Gastrocnemius medialis (tissue), 4 donors: ENCODE measurements around the gene NOTCH4. TPM values are rescaled to one million over a fixed set of nuclear protein-coding genes. Genes with fewer than 3 reads are reported as not detected.

Source experiments
- ATAC-seq, 2 donors: fragments of 150-250 bp; one replicate each; pipeline ENCODE4 v1.9.1; 2016
- DNase-seq, 2 donors: peaks; one replicate each; pipeline ENCODE4 v3.0.0-alpha.2; 2019
- H3K27ac ChIP-seq, 4 donors: fragments of 200-600 bp; sonication (generic); 1 replicate in 1 of 4; 2 replicates in 3 of 4; pipeline ENCODE4 v1.5.1; 2016 to 2018; ENCODE audit warnings: mild to moderate bottlenecking in 2 of 4, moderate library complexity in 1 of 4
- H3K27me3 ChIP-seq, 3 donors: fragments of 200-600 bp; sonication (generic) in 2 of 3; 1 replicate in 1 of 3; 2 replicates in 2 of 3; pipeline versions ENCODE4 v1.5.1 to v1.6.0; 2016 to 2019; ENCODE audit warnings: mild to moderate bottlenecking in 1 of 3, moderate library complexity in 1 of 3
- H3K36me3 ChIP-seq, 2 donors: fragments of 200-600 bp; sonication (generic) in 1 of 2; one replicate each; pipeline ENCODE4 v1.5.1; 2017 to 2018
- H3K4me1 ChIP-seq, 2 donors: fragments of 200-600 bp; sonication (generic) in 1 of 2; one replicate each; pipeline ENCODE4 v1.5.1; 2016 to 2017; ENCODE audit warnings: mild to moderate bottlenecking in 2 of 2
- H3K4me3 ChIP-seq, 4 donors: fragments of 200-600 bp; sonication (generic) in 3 of 4; 1 replicate in 1 of 4; 2 replicates in 3 of 4; pipeline ENCODE4 v1.5.1; 2016 to 2019; ENCODE audit warnings: mild to moderate bottlenecking in 2 of 4
- H3K9me3 ChIP-seq, 3 donors: fragments of 200-600 bp; sonication (generic) in 2 of 3; 1 replicate in 1 of 3; 2 replicates in 2 of 3; pipeline ENCODE4 v1.5.1; 2016 to 2019
- CTCF ChIP-seq, 5 experiments: fragments of 450-650 bp in 3 of 5; fragments of 200-600 bp in 2 of 5; sonication (generic) in 2 of 5; IDR thresholded peaks in 4 of 5; conservative IDR thresholded peaks in 1 of 5; 1 replicate in 4 of 5; 2 replicates in 1 of 5; pipeline ENCODE4 v1.5.1; 2016 to 2019; ENCODE audit warnings: antibody characterized with exemption in 5 of 5, mild to moderate bottlenecking in 3 of 5, moderate library complexity in 3 of 5
- POLR2A ChIP-seq, 2 donors: fragments of 450-650 bp; IDR thresholded peaks; one replicate each; pipeline ENCODE4 v1.6.1; 2017; ENCODE audit warnings: antibody characterized with exemption in 2 of 2, mild to moderate bottlenecking in 2 of 2, moderate library complexity in 2 of 2
- in situ Hi-C, 4 donors: fragments of 200-750 bp; cut with MboI; loops; one replicate each; pipeline versions ENCODE4 v1.15.0 to v1.8.0; 2017; ENCODE audit warnings: low sequenced_read_pairs in 4 of 4
- intact Hi-C: fragments of 100-400 bp; cut with DNase I; formaldehyde crosslinking; loops from one replicate; pipeline ENCODE4 v1.15.1; 2023; ENCODE audit warnings: low total_unique reads
- total RNA-seq, 4 donors: library from RNA; depleted of rRNA; stranded (reverse); fragments of >200 nt; gene quantifications; one replicate each; pipeline versions ENCODE4 v1.1.0 to v1.2.3, GENCODE V29; 2016

NOTCH4 gene
- total RNA-seq, 4 donors from 2014 or later = 6.8 to 21.1 (median 14.8) TPM

GRCh38 chr6:32210191-32210601, 13.7 kb downstream of the NOTCH4 start:
- Histone ChIP-seq H3K27ac (no peak overlapping the region), H3K27me3 (no peaks in the 10 kb centered on the region), H3K4me1 (no peaks in the 10 kb centered on the region), H3K9me3 (no peaks in the 10 kb centered on the region), H3K4me3 (no peak overlapping the region), H3K36me3 (no peaks in the 10 kb centered on the region)
- TF ChIP-seq CTCF (IDR thresholded peaks at IDR 0.05 in 4 of 5, conservative IDR thresholded peaks at IDR 0.05 in 1 of 5) (no peak), POLR2A (IDR thresholded peaks at IDR 0.05) (no peak)
- in situ Hi-C loops = no loop called here
- ATAC-seq = no peak
- intact Hi-C loops = no loop called here
- no peak for DNase-seq

- ATAC-seq = no peak
- intact Hi-C loops = no loop called here
These were observed 14.9 kb downstream of the NOTCH4 start for GRCh38 chr6:32208996-32209395.

GRCh38 chr6:32204268-32204715, 19.6 kb downstream of the NOTCH4 start:
- TF ChIP-seq CTCF (IDR thresholded peaks at IDR 0.05 in 4 of 5, conservative IDR thresholded peaks at IDR 0.05 in 1 of 5) (no peak), POLR2A (IDR thresholded peaks at IDR 0.05) (no peak)
- intact Hi-C loops (no loop called here), in situ Hi-C loops (no loop called here)
- ATAC-seq (no peak), DNase-seq (no peak)
- Histone ChIP-seq H3K9me3 (no peaks in the 10 kb centered on the region), H3K4me3 (no peak overlapping the region), H3K27me3 (peaks cover 0 to 11% (median 10%) of the 10 kb centered on the region in 3 donors), H3K4me1 (no peaks in the 10 kb centered on the region), H3K27ac (no peak overlapping the region), H3K36me3 (no peaks in the 10 kb centered on the region)

More at GRCh38 chr6:32208996-32209395, 14.9 kb downstream of the NOTCH4 start:
- TF ChIP-seq POLR2A (IDR thresholded peaks at IDR 0.05) (no peak), CTCF (IDR thresholded peaks at IDR 0.05 in 4 of 5, conservative IDR thresholded peaks at IDR 0.05 in 1 of 5) (no peak)
- no peaks in the 10 kb centered on the region for H3K36me3 ChIP-seq
- no peaks in the 10 kb centered on the region for H3K9me3 ChIP-seq
- no peak overlapping the region for H3K4me3 ChIP-seq
- no peaks in the 10 kb centered on the region for H3K27me3 ChIP-seq
- no peak overlapping the region for H3K27ac ChIP-seq
- in situ Hi-C loops = no loop called here
- H3K4me1 ChIP-seq = no peaks in the 10 kb centered on the region
- no peak for DNase-seq

GRCh38 chr6:32203426-32204267, 20.2 kb downstream of the NOTCH4 start:
- Histone ChIP-seq H3K4me1 (no peaks in the 10 kb centered on the region), H3K9me3 (no peaks in the 10 kb centered on the region), H3K36me3 (no peaks in the 10 kb centered on the region), H3K27me3 (peaks cover 0 to 11% (median 10%) of the 10 kb centered on the region in 3 donors), H3K4me3 (no peak overlapping the region), H3K27ac (no peak overlapping the region)
- no peak for DNase-seq
- intact Hi-C loops = no loop called here
- ATAC-seq = no peak
- in situ Hi-C loops = no loop called here
- no peak for TF ChIP-seq CTCF (IDR thresholded peaks at IDR 0.05 in 4 of 5, conservative IDR thresholded peaks at IDR 0.05 in 1 of 5)
- no peak for TF ChIP-seq POLR2A (IDR thresholded peaks at IDR 0.05)
